LNCaP clone FGC (cell line): Measurements from ENCODE around the gene SLC35E4.
"Not testable (repeated sequence)": the region's sequence is repeated elsewhere in the genome, so short reads cannot be mapped to it uniquely, and the experiment has no call there.

Source experiments
- DNase-seq: peaks from one replicate; pipeline ENCODE4 v3.0.0-alpha.2; 2011; ENCODE audit warnings: low read depth
- H3K4me3 ChIP-seq: 2 replicates; pipeline ENCODE4 v1.5.1; 2011; ENCODE audit warnings: mild to moderate bottlenecking, low read depth, low read length, control low read depth
- CTCF ChIP-seq: IDR thresholded peaks from 2 replicates; pipeline ENCODE4 v1.5.1; 2012; ENCODE audit warnings: mild to moderate bottlenecking; ENCODE audit not compliant: control insufficient read depth, insufficient read depth; ENCODE audit errors: extremely low read depth

The SLC35E4 gene

GRCh38 chr22:30627471-30627870, 8.1 kb upstream of the SLC35E4 start:
- DNase-seq = no peak
- no peak for TF ChIP-seq CTCF
- no peak overlapping the region for H3K4me3 ChIP-seq

GRCh38 chr22:30628491-30628890, 7.1 kb upstream of the SLC35E4 start:
- DNase-seq = no peak
- TF ChIP-seq CTCF = no peak
- no peak overlapping the region for H3K4me3 ChIP-seq

- not testable (repeated sequence) for H3K4me3 ChIP-seq, DNase-seq
Measured at GRCh38 chr22:30631469-30631868, 4.1 kb upstream of the SLC35E4 start.

GRCh38 chr22:30634471-30635233, 929 bp upstream of the SLC35E4 start:
- H3K4me3 ChIP-seq = no peak overlapping the region
- peak; percentile 58 for DNase-seq
- peak; percentile 86 for TF ChIP-seq CTCF

GRCh38 chr22:30636226-30637077, 871 bp downstream of the SLC35E4 start:
- TF ChIP-seq CTCF = no peak
- no peak for DNase-seq

GRCh38 chr22:30637701-30638114, 2.1 kb downstream of the SLC35E4 start:
- TF ChIP-seq CTCF = no peak
- no peak overlapping the region for H3K4me3 ChIP-seq
- DNase-seq = no peak

More at GRCh38 chr22:30636226-30637077, 871 bp downstream of the SLC35E4 start:
- peak overlapping the region; percentile 49 for H3K4me3 ChIP-seq

GRCh38 chr22:30640361-30640760, 4.8 kb downstream of the SLC35E4 start:
- no peak for DNase-seq
- no peak overlapping the region for H3K4me3 ChIP-seq
- no peak for TF ChIP-seq CTCF
